ENCODE measurements around the gene SIRPB2.

The SIRPB2 gene

DNA sequence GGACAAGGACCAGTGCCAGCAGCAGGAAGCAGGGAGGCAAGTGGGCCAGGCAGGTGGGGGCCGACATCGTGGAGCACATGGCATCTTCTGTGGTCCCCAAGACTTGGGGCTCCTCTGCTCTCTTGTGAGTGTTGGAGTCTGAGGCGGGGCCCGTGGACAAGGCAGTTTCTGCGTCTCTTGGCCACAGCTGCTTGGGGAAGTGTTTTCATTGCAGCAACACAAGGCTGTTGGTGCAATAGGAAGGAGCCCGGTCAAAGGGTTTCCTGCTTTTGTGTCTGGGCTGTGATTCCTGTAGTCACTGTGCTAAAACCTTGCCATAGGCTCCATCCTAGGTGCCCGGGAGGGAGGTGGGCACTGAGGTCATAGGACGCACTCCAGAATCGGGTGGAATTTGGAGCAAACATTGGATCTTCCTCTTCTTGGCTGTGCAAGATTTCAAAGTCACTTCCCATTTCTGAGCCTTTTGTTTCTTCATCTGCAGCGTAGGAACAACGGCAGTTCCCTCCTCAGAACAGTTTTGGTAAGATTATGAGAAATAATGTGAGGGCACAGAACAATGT is at the start of gene SIRPB2:
TSS of gene SIRPB2 (minus strand) at position 140 of the 560 bp plus-strand sequence. CDS start at position 79, 61 bp downstream.
- TF ChIP-seq ZNF274 (IDR thresholded peaks at IDR 0.05; ENCODE audit: low read depth, low read length), result no peak
- no peak within 1 kb of the TSS for H3K4me3 ChIP-seq (ENCODE audit: low read length)

DNA sequence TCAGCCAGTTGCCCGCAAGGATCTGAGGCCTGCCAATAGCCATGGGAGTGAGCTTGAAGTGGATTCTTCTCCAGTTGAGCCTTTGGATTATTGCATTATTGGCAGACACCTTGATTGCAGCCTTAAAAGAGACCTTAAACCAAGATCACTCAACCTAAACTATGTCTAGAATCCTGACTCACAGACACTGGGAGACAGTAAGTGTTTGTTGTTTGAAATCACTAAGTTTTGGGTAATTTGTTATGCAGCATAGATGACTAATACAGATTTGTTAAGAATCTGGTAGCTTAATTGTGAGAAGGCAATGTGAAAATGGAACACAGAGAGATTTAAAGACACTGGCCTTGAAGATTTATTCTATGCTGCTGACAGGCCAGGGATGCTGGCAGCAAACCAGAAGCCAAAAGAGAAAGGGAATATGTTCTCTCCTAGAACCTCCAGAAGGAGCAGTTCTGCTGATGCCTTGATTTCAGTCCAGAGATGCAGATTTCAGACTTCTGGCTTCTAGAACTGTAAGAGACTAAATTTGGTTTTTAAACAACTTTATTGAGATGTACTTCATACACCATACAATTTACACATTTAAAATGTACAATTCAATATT is 48.7 kb upstream of the SIRPB2 start:
- no peak for TF ChIP-seq ZNF274 (IDR thresholded peaks at IDR 0.05; ENCODE audit: low read depth, low read length)
- no peak overlapping the region for H3K4me3 ChIP-seq (ENCODE audit: low read length)

DNA sequence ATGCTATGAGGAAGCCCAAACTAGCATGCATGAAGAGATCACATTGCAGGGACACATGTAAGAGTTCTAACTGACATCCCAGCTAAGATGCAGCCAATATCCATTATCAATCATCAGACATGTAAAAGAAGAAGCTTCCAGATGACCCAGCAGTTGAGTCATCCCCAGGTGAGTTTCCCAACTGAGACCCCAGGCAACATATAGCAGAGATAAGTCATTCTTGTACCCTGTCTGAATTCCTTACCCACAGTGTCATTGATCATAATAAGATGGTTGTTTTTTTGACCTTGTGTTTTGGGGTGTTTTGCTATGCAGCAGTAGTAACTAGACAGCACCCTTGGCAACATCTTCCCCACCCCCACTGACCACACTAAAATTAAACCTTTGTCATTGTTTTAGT is 47.4 kb upstream of the SIRPB2 start:
- H3K4me3 ChIP-seq (ENCODE audit: low read length), result no peak overlapping the region
- no peak for TF ChIP-seq ZNF274 (IDR thresholded peaks at IDR 0.05; ENCODE audit: low read depth, low read length)

DNA sequence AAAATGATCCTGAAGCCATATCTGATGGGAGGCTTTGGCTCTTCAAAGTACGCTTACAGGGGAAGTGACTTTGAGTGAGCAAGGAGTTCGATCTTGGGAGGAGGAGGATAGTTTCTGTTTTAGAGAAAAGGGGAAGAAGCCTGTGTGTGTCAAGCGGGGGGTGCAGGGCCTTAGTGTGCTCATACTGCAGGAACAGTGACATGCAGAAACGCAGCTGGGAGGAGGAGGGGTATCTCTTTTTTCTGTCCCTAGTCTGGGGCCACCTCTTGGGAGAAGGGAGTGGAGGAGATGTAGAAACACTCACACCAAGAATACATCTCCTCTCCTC is 46.5 kb upstream of the SIRPB2 start:
- H3K4me3 ChIP-seq (ENCODE audit: low read length), result no peak overlapping the region
- no peak for TF ChIP-seq ZNF274 (IDR thresholded peaks at IDR 0.05; ENCODE audit: low read depth, low read length)

DNA sequence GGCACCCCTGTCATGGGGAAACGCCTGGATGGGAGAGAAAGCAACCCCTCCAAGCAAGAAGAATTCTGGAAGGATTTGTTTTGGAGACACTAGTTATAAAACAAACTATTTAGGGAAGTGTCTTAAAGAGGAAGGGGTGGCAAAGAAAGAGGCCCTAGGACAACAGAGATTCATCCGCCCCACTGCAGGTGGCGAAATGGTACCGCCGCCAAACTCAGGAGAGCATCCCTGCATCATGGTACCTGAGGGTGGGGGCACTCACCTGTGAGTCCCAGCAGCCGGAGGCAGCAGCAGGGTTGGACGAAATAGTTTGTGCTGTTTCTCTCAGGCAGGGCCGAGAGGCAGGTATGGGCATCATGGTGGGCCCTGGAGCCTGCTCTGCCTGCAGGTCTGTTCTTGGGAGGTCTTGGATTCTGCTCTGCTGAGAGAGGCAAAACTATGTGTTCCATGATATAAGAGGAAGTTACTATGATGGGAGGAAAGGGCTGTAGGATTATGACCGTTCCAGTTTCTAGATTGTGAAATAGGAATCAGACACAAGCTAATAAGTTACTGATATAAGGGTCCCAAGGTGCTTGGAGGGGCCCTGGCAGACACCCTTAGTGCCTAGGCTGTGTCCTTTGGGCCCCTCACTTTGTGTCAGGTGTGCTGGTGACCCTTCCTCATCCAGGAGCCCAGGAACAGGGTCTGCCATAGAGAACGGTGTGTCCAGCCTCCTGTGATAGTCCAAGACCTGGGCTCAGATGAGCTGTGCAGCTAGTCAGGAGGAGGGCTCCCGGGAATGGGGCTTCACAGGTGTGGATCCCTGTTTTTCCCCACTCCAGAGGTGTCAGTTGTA is 45.9 kb upstream of the SIRPB2 start:
- no peak overlapping the region for H3K4me3 ChIP-seq (ENCODE audit: low read length)
- no peak for TF ChIP-seq ZNF274 (IDR thresholded peaks at IDR 0.05; ENCODE audit: low read depth, low read length)

DNA sequence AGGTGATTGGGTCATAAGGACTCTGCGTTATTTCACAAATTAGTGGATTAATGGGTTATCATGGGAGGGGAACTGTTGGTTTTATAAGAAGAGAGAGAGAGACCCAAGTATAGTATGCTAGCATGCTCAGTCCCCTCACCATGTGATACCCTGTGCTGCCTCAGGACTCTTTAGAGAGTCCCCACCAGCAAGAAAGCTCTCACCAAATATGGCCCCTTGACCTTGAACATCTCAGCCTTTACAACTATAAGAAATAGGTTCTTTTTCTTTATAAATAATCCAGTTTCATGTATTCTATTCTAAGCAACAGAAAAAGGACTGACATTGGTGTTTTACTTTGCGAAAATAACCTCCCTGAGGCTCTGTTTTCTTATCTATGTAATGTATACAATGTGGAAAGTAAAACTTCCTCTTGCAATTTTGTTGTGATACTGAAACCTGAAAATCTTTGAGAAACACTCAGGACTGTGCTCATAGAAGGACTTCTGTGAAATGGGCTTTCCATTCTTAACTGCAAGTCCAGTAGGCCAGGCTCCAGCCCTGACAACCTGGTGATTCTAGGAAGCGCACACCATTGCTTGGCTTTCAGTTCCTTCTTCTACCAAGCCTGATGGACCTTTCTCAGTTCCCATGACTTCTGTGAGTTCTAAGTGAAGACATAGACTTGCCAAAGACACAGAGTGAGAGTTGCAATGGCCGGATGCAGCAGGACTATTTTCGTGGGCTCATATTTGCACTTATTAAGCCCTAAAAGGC is 44.4 kb upstream of the SIRPB2 start:
- no peak overlapping the region for H3K4me3 ChIP-seq (ENCODE audit: low read length)
- TF ChIP-seq ZNF274 (IDR thresholded peaks at IDR 0.05; ENCODE audit: low read depth, low read length), result no peak

DNA sequence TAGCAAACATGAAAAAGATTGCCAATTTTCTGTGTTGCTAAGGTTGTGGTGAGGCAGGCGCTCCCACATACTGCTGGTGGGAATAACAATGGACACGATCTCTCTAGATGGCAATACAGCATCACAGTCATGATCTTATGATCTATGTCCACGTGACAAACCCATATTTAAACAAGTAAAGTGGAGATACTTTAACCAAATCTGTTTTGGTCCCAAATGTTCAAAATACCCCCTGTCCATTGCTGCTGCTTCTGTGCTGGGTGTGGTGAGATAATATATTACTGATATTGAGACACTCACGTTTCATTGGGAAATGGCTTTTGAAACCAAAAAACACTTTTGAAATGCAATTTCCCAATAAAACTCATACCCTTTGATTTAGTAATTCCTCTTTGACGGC is 43.3 kb upstream of the SIRPB2 start:
- H3K4me3 ChIP-seq (ENCODE audit: low read length), result no peak overlapping the region
- no peak for TF ChIP-seq ZNF274 (IDR thresholded peaks at IDR 0.05; ENCODE audit: low read depth, low read length)

DNA sequence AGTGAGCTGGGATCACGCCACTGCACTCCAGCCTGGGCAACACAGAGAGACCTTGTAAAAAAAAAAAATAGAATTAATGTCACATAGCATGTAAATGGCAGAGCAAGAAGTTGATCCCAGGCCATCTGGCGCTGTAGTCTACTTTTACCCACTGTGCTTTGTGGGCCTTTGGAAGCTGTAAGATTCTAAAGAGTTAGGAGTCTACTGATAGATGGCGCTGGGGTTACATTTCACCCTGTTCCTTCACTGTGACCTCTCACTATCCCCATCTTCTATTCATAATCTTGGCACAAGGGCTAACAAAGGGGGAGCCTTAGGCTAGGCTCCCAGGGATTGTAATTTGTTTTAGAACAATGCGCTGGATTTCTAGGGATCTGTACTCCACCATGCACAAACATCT is 41.8 kb upstream of the SIRPB2 start:
- no peak overlapping the region for H3K4me3 ChIP-seq (ENCODE audit: low read length)
- TF ChIP-seq ZNF274 (IDR thresholded peaks at IDR 0.05; ENCODE audit: low read depth, low read length), result no peak

DNA sequence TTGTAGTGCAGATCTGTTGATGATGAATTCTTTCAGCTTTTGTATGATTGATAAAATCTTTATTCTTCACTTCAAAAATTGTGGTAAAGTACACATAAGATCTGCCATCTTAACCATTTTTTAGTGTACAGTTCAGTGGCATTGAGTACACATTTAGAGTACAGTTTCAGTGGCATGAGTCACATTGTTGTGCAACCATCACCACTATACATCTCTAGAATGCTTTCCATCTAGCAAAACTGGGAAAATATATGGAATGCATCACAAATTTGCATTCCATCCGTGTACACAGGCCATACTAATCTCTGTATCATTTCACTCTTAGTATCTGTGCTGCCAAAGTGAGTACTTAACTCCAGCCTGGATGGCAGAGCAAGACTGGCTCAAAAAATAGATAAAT is 37.6 kb upstream of the SIRPB2 start:
- no peak overlapping the region for H3K4me3 ChIP-seq (ENCODE audit: low read length)
- TF ChIP-seq ZNF274 (IDR thresholded peaks at IDR 0.05; ENCODE audit: low read depth, low read length), result no peak

DNA sequence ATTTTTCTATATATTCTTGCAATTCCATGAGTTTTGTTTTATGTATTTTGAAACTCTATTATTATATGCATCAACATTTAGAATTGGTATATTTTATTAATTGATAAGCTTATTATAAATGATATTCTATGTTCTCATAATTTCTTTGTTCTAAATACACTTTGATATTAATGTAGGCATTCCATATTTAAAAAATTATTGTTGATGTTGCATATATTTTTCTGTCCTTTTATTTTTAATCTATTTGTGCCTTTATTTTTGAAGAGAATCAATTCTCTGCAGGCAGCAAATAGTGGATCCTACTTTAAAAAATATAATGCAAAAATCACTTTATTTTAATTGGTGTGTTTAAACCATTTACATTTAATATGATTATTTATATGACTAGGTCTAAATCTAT is 36.7 kb upstream of the SIRPB2 start:
- no peak overlapping the region for H3K4me3 ChIP-seq (ENCODE audit: low read length)
- TF ChIP-seq ZNF274 (IDR thresholded peaks at IDR 0.05; ENCODE audit: low read depth, low read length), result no peak

DNA sequence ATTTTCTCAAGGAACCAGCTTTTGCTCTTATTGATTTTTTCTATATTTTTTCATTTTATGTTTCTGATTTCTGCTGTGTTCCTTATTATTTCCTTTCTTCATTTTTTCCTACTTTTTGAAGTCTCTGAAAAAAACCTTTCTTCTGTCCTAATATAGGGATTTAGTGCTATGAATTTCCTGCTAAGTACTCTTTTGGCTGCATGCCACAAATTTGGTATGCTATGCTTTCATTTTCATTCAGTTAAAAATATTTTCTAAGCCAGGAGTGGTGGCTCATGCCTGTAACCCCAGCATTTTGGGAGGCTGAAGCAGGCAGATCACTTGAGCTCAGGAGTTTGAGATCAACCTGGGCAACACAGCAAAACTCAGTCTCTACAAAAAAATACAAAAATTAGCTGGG is 35.7 kb upstream of the SIRPB2 start:
- TF ChIP-seq ZNF274 (IDR thresholded peaks at IDR 0.05; ENCODE audit: low read depth, low read length), result no peak
- no peak overlapping the region for H3K4me3 ChIP-seq (ENCODE audit: low read length)

DNA sequence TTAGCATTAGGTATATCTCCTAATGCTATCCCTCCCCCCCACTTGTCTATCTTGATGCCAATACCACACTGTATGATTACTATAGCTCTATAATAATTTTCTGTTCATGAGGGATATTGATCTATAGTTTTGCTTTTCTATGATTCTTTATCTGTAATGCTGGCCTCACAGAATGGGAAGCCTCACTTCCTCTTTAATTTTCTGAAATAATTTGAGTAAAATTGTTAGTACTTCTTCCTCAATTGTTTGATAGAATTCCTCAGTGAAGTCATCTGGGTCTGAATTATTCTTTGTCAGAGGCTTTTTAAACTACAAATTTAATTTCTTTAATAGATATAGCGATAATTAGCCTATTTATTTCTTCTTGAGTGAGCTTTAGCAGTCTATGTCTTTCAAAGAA is 35.1 kb upstream of the SIRPB2 start:
- TF ChIP-seq ZNF274 (IDR thresholded peaks at IDR 0.05; ENCODE audit: low read depth, low read length), result no peak
- no peak overlapping the region for H3K4me3 ChIP-seq (ENCODE audit: low read length)

DNA sequence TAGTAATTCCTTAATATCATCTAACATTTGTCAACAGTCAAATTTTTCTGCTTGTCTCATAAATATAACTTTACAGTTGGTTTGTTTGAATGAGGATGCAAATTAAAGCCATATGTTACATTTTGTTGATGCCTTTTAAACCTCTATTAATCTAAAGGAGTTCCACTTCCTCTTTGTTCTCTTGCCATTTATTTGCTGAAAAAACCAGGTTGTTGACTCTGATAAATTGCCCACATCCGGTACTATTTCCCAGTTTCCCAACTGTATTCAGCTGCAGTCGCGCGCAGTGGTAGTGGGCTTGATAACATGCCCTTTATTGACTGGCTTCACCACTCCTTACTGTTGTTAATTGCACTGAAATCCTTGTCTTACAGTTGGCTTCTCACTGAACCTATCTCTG is 32.8 kb upstream of the SIRPB2 start:
- H3K4me3 ChIP-seq (ENCODE audit: low read length), result no peak overlapping the region
- TF ChIP-seq ZNF274 (IDR thresholded peaks at IDR 0.05; ENCODE audit: low read depth, low read length), result no peak

DNA sequence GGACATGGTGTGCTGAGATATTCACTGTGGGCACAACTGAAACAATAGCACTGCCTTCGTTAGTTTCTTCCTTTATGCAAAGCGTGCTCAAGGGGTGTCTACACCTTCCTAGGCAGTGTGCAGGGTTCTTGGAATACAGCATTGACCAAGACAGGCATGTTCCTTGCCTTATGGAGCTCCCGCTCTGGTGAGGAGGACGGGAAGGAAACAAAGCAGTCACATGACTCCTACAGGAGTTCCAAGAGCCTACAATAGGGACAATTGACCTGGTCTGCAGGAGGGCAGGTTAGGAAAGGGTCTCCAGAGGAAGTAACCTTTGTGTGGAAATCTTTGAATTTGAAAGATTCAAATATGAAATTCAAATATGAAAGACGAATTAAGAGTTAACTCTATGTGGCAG is 25.8 kb upstream of the SIRPB2 start:
- H3K4me3 ChIP-seq (ENCODE audit: low read length), result no peak overlapping the region
- no peak for TF ChIP-seq ZNF274 (IDR thresholded peaks at IDR 0.05; ENCODE audit: low read depth, low read length)

DNA sequence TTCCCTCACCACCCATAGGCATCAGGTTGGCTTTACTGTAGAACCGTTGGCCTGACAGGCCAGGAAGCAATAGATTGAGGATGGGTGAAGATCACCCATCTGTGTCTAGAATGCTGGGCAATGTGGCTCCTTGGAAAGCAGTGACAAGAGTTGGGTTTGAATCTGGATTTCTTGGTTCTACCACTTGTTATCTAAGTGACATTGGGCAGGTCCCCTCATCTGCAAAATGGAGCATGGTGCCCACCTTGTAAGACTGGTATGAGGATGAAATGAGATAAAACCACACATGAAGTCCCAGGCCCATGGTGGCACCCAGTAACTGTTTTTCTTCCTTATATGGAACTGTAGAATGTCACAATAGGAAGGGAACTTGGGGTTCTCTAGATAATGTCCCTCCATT is 22.6 kb upstream of the SIRPB2 start:
- no peak overlapping the region for H3K4me3 ChIP-seq (ENCODE audit: low read length)
- TF ChIP-seq ZNF274 (IDR thresholded peaks at IDR 0.05; ENCODE audit: low read depth, low read length), result no peak

Data from GM08714 (cell line).